ENCODE data around the gene PC. TPM values are rescaled to one million over a fixed set of nuclear protein-coding genes. Genes with fewer than 3 reads are reported as not detected.
"Not testable (repeated sequence)": the region's sequence is repeated elsewhere in the genome, so short reads cannot be mapped to it uniquely, and the experiment has no call there.

PC gene, protein sequence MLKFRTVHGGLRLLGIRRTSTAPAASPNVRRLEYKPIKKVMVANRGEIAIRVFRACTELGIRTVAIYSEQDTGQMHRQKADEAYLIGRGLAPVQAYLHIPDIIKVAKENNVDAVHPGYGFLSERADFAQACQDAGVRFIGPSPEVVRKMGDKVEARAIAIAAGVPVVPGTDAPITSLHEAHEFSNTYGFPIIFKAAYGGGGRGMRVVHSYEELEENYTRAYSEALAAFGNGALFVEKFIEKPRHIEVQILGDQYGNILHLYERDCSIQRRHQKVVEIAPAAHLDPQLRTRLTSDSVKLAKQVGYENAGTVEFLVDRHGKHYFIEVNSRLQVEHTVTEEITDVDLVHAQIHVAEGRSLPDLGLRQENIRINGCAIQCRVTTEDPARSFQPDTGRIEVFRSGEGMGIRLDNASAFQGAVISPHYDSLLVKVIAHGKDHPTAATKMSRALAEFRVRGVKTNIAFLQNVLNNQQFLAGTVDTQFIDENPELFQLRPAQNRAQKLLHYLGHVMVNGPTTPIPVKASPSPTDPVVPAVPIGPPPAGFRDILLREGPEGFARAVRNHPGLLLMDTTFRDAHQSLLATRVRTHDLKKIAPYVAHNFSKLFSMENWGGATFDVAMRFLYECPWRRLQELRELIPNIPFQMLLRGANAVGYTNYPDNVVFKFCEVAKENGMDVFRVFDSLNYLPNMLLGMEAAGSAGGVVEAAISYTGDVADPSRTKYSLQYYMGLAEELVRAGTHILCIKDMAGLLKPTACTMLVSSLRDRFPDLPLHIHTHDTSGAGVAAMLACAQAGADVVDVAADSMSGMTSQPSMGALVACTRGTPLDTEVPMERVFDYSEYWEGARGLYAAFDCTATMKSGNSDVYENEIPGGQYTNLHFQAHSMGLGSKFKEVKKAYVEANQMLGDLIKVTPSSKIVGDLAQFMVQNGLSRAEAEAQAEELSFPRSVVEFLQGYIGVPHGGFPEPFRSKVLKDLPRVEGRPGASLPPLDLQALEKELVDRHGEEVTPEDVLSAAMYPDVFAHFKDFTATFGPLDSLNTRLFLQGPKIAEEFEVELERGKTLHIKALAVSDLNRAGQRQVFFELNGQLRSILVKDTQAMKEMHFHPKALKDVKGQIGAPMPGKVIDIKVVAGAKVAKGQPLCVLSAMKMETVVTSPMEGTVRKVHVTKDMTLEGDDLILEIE
- 14.8 and 25.7 TPM in 2 replicates for total RNA-seq (ENCODE audit: low replicate concordance)
- long read RNA-seq, partial matches to known transcripts = 3 of 4 reads
- long read RNA-seq, other reads (novel, unspliced or antisense) = 1 of 4 reads

- DNase-seq (ENCODE audit: extremely low spot score, unreplicated experiment) = peak; percentile 99
- H3K27me3 Mint-ChIP-seq = peaks cover 4% of the 10 kb centered on the region
- H3K27ac Mint-ChIP-seq = peak within 1 kb of the TSS; percentile 78
- TF ChIP-seq CTCF (conservative IDR thresholded peaks at IDR 0.05) = no peak
- H3K4me1 Mint-ChIP-seq (ENCODE audit: unreplicated experiment) = peaks cover 21% of the 10 kb centered on the region
- H3K36me3 Mint-ChIP-seq = no peaks in the 10 kb centered on the region
- H3K4me3 Mint-ChIP-seq = peak within 1 kb of the TSS; percentile 92
- peaks cover 7% of the 10 kb centered on the region for H3K9me3 Mint-ChIP-seq
Observed at GRCh38 chr11:66958232-66958955, at the start of gene PC. PC (minus strand) TSS chr11:66958383; CDS start chr11:66872159, 86,224 bp downstream.

DNA sequence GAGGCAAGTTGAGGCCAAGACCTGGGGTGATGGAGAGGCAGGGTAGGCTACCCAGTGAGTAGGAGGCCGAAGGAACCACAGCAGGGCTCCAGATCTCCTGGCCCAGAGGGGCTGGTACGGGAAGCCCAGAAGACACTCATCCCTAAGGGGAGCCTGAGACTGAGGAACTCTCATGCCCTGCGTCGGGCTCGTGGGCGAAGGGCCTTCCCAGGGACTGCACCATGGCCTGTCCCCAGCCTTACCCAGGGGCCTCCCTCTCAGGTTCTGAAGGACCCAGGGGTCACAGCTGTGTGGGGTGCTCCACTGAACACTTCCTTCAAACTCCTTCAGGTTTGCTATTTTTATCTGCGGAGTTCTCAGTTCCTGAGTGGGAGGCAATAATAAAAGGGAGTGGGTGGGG lies 48.9 kb upstream of the PC start:
- no peak for TF ChIP-seq CTCF (conservative IDR thresholded peaks at IDR 0.05)
- no peak for DNase-seq (ENCODE audit: extremely low spot score, unreplicated experiment)
- Mint-ChIP-seq H3K4me1 (ENCODE audit: unreplicated experiment) (peaks cover 6% of the 10 kb centered on the region), H3K4me3 (no peak overlapping the region), H3K27ac (no peak overlapping the region), H3K27me3 (no peaks in the 10 kb centered on the region), H3K9me3 (no peaks in the 10 kb centered on the region), H3K36me3 (no peaks in the 10 kb centered on the region)

- Mint-ChIP-seq H3K27ac (no peak overlapping the region), H3K36me3 (no peaks in the 10 kb centered on the region), H3K27me3 (no peaks in the 10 kb centered on the region), H3K4me3 (no peak overlapping the region), H3K9me3 (no peaks in the 10 kb centered on the region), H3K4me1 (ENCODE audit: unreplicated experiment) (peaks cover 6% of the 10 kb centered on the region)
- no peak for DNase-seq (ENCODE audit: extremely low spot score, unreplicated experiment)
- TF ChIP-seq CTCF (conservative IDR thresholded peaks at IDR 0.05) = no peak
Observed at GRCh38 chr11:67006029-67006884, 48.1 kb upstream of the PC start.

GRCh38 chr11:67005200-67005599 lies 47.0 kb upstream of the PC start:
- not testable (repeated sequence) for H3K4me3 Mint-ChIP-seq; H3K36me3 Mint-ChIP-seq; H3K27me3 Mint-ChIP-seq; H3K9me3 Mint-ChIP-seq; H3K27ac Mint-ChIP-seq; DNase-seq (ENCODE audit: extremely low spot score, unreplicated experiment); H3K4me1 Mint-ChIP-seq (ENCODE audit: unreplicated experiment)

DNA sequence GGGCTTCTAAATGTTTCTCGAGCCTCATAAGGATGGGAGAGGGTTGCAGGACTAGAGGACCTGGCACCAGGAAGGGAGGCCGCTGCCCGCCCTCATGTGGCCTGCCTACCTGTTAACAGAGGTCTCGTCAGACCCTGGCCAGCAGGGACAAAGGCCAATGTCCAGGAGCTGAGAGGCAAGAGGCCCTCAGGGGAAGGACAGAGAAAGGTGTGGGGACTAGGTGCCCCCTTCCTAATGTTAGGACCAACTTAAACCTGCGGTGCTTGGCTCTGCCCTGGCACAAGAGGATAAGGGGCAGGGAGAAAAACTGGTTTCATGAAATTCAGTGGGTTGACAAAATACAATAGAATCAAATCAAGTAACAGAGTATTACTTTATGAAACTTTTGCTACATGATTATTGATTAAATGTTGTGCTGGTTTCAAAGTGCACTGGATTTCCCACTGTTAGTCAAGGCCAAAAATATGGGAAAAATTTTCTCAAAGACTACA lies 44.8 kb upstream of the PC start:
- Mint-ChIP-seq H3K36me3 (no peaks in the 10 kb centered on the region), H3K4me1 (ENCODE audit: unreplicated experiment) (peaks cover 6% of the 10 kb centered on the region), H3K9me3 (no peaks in the 10 kb centered on the region), H3K27ac (no peak overlapping the region), H3K27me3 (no peaks in the 10 kb centered on the region), H3K4me3 (no peak overlapping the region)
- TF ChIP-seq CTCF (conservative IDR thresholded peaks at IDR 0.05) = no peak
- no peak for DNase-seq (ENCODE audit: extremely low spot score, unreplicated experiment)

All from type B pancreatic cell (in vitro differentiated cells).